HG03520 (cell line): ENCODE data around the gene NEDD8.

Experiments used
- ATAC-seq: cut with Tn5 transposase; IDR thresholded peaks from one replicate; pipeline ENCODE4 v1.9.1; 2021; ENCODE audit warnings: mild to moderate bottlenecking, moderate library complexity; ENCODE audit not compliant: unreplicated experiment

NEDD8 gene

DNA sequence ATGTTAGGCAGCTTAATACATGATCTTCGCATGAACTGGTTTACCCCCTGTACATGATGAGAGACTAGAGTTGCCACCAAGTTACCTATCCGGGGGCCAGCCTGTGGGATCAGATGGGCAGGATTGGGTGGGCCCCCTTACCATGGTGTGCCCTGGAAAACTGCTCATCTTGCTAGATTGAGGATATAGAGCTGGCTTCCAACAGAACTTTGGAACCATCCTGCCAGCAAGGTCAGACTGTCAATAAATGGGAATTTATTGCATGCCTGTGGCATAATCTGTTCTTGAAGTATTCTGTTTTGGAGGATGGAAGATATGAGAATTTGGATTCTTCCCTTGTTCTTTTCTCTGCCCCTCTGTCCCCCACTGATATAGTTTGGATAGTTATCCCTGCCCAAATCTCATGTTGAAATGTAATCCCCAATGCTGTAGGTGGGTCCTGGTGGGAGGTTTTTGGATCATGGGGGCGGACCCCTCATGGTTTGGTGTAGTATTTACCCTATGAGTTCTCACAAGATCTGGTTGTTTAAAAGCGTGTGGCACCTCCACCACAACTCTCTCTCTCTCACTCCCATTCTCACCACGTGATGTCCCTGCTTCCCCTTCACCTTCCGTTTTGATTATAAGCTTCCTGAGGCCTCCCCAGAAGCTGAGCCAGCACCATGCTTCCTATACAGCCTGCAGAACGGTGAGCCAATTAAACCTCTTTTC, 33.2 kb downstream of the NEDD8 start:
- ATAC-seq, result no peak

- ATAC-seq, result no peak
These were observed 35.1 kb downstream of the NEDD8 start for GRCh38 chr14:24197056-24197450.

DNA sequence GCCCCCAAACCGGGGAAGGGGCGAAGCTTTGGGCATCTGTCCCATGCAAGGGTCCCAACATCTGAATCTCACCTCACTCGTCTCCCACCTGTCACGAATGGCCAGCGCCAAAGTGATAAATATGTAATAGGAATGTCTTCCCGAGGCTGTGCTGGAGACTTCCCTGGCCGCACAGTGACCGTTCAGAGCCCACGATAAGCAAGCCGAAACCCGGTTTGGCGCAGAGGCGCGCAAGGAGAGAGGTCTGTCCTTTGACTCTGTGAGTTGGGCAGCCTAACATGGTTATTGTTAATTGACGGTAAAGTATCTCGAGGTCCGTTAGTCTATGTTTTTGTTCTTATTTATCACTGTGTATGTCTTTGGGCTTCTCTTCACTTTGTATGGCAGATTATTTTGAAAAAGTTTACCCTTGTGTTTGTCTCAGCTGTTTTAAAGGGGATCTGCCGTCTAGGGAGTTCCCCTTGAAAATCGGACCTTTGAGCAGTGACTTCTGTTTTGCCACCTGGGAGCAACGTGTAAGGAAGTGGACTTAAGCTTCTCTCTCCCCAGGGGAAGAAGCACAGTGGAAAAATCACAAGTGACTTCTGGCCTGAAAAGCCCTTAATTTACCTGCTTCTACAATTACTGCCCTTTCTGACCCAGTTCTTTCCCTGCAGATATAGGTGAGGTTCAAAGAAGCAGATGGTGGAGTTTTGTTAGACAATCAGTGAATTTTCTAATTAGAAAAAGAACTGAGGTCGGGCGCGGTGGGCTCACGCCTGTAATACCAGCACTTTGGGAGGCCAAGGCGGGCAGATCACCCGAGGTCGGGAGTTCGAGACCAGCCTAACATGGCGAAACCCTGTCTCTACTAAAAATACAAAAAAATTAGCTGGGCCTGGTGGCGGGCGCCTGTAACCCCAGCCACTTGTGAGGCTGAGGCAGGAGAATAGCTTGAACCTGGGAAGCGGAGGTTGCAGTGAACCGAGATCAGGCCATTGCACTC, 35.8 kb downstream of the NEDD8 start:
- ATAC-seq, result peak; percentile 15

DNA sequence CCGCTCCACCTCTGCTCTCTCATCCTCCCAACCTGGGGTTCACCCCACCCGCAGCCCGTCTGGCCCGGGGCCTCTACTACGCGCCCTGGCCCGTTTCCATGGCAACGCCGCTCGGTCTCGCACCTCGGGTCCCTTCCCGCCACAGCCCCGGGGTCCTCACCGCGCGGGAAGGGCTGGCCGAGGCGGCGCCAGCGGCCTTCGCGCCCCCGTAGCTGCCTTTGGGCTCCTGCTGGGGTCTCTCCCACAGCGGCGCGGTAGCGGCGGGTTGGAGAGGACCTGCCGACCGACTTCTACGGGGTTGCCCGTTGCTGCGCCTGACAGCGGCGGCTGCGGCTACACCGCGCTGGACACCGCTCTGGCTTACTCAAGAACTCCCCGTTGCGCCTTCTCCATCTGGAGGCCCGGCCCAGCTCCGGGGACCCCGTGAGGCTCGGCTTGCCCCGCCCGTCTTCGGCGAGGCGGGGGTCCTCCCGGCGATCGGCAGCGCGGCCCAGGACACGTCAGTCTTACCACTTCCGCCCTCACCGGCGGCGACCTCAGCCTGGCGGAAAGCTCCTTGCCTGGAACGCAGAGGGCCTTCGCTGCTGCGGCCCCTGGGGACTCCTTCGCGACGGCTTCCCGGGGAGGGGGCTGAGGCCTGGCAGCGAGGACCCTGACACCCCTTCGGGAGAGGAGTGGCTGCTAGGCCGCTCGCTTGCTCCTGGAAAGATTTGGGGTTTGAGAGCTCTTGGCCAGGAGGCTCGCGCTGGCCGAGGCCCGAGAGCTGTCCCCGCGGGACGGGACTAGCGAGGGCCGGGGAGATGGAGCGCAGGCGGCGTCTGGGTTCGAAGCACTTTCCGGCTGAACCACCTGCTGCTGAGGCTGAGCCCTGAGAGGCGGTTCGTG, 36.7 kb downstream of the NEDD8 start, which contains the start of gene TM9SF1:
TSS of gene TM9SF1 (minus strand) at position 256 of the 885 bp plus-strand sequence. CDS start 422 bp downstream, outside the sequence.
- ATAC-seq, result peak; percentile 70

GRCh38 chr14:24194873-24195185, 37.3 kb downstream of the NEDD8 start:
- no peak for ATAC-seq

- no peak for ATAC-seq
These were observed 37.8 kb downstream of the NEDD8 start for GRCh38 chr14:24194186-24194872.

- ATAC-seq, result no peak
These were observed 39.2 kb downstream of the NEDD8 start for GRCh38 chr14:24192933-24193332.

- no peak for ATAC-seq
These were observed 41.8 kb downstream of the NEDD8 start for GRCh38 chr14:24190416-24190815.

DNA sequence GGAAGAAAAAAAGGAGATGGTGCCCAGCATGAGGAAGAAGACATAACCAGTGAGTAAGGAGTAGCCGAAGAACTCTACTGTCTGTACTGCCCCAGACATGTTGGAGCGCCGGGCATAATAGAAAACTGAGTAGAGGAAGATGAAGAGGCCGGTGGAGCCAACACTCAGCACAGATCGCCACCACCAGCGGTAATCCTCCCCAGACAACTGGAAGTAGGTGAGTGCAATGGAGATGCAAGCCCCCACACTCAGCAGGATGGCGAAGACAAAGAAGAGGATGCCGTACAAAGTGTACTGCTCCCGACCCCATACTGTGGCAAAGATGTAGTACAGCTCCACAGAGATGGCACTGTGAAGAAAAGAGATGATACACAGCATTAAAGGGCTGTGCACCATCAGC, 42.7 kb downstream of the NEDD8 start:
- no peak for ATAC-seq

DNA sequence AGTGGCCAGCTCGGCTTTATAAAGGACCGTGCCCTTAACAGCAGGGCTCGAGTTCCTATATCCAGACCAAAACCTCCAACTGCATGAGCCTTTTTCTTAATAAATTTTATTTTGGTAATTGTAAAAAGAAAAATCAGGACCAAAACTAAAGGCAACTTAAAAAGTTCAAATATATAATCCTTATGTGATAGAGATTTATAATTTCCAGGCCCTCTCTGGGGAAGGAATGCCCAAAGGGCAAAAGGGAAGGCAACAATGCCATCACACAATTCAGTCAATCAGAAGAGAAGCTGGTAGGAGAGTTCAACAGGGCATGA, 43.1 kb downstream of the NEDD8 start:
- ATAC-seq, result no peak

GRCh38 chr14:24188251-24189058, 43.7 kb downstream of the NEDD8 start, which contains the start of gene IPO4:
Gene IPO4, minus strand, starts transcription at chr14:24188816. Its CDS starts 29 bp downstream, at chr14:24188787.
- peak; percentile 85 for ATAC-seq

DNA sequence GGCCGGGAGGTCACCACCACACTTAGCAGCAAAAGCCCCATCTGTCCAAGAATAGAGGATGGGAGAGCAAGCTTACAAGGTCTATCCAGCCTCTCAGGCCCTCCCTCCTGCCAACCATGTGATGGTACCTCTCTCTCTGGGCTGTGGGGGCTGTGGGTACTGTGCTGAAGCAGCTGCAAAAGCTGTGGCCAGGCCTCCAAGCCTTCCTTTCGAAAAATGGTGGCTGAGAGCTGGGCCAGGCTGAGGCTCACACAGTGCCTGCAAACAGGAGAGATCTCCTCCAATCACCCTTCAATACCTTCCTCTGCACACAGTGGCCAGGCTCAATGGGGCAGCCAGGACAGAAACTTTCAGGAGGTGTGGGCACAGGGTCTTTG, 44.6 kb downstream of the NEDD8 start:
- no peak for ATAC-seq

DNA sequence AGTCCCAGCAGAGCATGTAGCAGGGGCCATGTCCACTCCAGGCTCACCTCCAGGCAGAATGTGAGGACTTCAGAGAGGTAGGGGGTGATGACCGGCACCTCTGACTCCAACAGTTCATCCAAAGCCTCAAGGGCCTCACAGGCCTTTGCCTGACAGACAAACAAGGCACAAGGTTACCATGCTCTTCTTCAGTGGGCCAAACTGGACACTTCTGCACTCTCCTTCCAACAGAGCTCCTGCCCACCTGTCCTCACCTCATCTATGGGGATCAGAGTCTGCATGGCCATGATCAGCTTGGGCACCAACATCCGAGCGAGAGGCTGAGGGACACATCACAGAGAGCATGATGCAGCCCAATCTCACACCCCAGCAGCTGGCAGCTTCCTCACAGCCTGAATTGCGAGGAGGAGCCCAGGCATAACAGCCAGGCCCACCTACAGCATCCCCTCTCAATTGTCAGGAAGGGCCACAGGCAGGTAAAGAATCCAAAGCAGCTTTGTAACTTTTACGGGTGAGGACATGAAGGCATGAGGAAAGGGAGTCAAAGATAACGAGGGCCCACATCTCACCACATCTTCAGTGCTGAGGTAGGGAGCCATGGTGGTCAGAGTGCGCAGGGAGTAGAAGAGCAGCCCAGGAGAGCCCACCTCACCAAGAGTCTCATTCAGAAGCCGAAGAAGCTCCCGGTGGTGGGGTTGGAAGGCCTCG, 45.2 kb downstream of the NEDD8 start:
- ATAC-seq, result no peak

GRCh38 chr14:24185741-24186140, 46.4 kb downstream of the NEDD8 start:
- ATAC-seq, result no peak

DNA sequence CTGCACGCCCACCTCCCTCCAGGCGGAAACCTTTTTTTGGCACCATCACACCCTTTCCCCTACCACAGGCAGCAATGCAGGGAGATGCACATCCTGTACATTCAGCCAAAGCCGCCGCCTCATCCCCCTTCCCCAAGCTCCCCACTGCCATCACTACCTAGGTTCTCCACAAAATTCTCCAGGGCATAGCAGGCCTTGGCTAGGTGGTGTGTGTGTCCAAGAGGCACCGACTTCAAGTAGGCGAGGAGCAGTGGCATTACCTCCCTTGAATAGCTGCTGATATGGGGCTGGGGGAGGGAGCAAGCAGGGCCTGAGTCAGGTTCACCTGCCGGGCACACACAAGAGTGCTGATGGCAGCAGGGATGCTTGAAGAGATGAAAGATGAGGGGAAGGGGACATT, 47.1 kb downstream of the NEDD8 start:
- ATAC-seq, result no peak

- ATAC-seq, result no peak
These were observed 47.8 kb downstream of the NEDD8 start for GRCh38 chr14:24184104-24184970.

- ATAC-seq, result no peak
These were observed 49.1 kb downstream of the NEDD8 start for GRCh38 chr14:24183014-24183481.
